GM12873 (cell line): Measurements from ENCODE around the gene ZNF469.

Source experiments
- TF ChIP-seq, protein P1 (sequence below): IDR thresholded peaks from 2 replicates; pipeline ENCODE4 v1.5.1; 2012; ENCODE audit warnings: low read depth, mild to moderate bottlenecking, moderate library complexity, low read length, control low read depth; ENCODE audit not compliant: insufficient read depth; ENCODE audit errors: missing control alignments

The ZNF469 gene

GRCh38 chr16:88420496-88420895, 37.7 kb downstream of the ZNF469 start:
- TF ChIP-seq, protein P1, sequence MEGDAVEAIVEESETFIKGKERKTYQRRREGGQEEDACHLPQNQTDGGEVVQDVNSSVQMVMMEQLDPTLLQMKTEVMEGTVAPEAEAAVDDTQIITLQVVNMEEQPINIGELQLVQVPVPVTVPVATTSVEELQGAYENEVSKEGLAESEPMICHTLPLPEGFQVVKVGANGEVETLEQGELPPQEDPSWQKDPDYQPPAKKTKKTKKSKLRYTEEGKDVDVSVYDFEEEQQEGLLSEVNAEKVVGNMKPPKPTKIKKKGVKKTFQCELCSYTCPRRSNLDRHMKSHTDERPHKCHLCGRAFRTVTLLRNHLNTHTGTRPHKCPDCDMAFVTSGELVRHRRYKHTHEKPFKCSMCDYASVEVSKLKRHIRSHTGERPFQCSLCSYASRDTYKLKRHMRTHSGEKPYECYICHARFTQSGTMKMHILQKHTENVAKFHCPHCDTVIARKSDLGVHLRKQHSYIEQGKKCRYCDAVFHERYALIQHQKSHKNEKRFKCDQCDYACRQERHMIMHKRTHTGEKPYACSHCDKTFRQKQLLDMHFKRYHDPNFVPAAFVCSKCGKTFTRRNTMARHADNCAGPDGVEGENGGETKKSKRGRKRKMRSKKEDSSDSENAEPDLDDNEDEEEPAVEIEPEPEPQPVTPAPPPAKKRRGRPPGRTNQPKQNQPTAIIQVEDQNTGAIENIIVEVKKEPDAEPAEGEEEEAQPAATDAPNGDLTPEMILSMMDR, result no peak

GRCh38 chr16:88421301-88421700, 38.5 kb downstream of the ZNF469 start:
- TF ChIP-seq, protein P1, result no peak

- TF ChIP-seq, protein P1, result no peak
These were observed 39.2 kb downstream of the ZNF469 start for GRCh38 chr16:88421871-88422433.

- TF ChIP-seq, protein P1, result no peak
These were observed 40.1 kb downstream of the ZNF469 start for GRCh38 chr16:88422733-88423447.

GRCh38 chr16:88423448-88423850, 40.7 kb downstream of the ZNF469 start:
- TF ChIP-seq, protein P1, result no peak

- TF ChIP-seq, protein P1, result no peak
These were observed 42.0 kb downstream of the ZNF469 start for GRCh38 chr16:88424587-88425235.

DNA sequence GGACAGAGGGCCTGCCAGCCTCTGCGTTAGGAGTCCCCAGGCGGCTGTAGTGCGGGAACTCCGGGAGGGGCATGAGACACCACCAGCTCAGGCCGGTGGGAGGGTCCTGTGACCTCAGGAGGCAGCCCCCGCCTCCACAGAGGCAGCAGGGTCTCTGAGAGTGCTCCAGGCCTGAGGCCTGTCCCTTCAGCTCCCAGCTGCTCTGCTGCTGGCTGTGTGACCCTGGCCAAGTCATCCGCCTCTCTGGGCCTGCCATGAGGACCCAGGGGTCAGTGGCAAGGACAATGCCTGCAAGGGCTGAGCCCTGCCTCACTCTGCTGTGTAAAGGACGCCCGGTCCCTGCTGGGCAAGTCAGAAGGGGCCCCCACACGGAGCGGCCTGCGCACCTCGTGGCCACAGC, 43.3 kb downstream of the ZNF469 start:
- TF ChIP-seq, protein P1, result no peak
